22Rv1 (cell line): ENCODE measurements around the gene IGSF1.

ENCODE experiments used
- ZFX ChIP-seq: fragments of 450-650 bp; IDR thresholded peaks from 2 replicates; pipeline ENCODE4 v1.6.1; 2017; ENCODE audit warnings: antibody characterized with exemption, borderline replicate concordance
- TF ChIP-seq, protein P1 (sequence below): fragments of 450-650 bp; IDR thresholded peaks from 2 replicates; pipeline ENCODE4 v1.5.1; 2017; ENCODE audit warnings: mild to moderate bottlenecking

DNA sequence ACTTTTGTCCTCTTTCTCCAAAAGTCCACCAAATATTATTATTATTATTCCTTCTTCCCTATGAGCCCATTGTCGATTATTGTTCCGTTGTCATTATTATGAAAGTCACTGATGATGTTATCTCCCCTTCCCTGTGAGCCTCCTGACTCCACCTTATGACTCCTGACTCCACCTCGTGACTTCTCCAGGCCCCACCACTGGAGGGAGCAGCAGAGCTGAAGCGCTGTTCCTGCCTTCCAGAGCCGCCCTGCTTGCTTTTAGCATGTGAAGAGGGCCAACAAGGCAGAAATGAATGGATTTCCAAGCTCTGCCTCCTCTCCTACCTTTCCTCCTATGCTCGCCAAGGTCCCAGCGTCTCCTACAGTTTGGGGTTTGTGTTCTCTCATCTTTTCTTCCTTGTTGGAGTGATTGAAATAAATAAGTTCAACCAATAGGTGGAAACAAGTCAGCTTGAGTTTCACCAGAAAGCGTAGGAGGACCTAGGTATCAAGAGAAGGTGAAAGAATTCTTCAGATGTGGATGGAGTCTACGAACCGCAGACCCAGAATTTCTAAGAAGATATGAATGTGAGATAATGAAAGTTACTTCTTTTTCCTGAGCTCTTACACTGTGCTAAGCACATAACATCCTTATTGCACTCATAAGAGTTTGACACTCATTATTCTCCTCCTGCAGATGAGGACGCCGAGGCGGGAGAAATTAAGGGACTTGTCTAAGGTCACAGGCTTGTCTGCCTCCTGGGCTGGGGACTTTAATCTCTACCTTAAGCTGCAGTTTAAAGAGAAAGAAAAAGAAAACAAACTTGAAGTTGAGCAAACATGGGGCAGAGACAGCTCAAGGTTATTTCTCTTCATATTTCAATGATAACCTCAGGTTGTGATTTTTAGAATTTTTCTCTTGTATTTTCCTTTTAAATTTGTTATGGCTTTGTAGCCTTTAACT, 26.1 kb downstream of the IGSF1 start:
- TF ChIP-seq, protein P1, sequence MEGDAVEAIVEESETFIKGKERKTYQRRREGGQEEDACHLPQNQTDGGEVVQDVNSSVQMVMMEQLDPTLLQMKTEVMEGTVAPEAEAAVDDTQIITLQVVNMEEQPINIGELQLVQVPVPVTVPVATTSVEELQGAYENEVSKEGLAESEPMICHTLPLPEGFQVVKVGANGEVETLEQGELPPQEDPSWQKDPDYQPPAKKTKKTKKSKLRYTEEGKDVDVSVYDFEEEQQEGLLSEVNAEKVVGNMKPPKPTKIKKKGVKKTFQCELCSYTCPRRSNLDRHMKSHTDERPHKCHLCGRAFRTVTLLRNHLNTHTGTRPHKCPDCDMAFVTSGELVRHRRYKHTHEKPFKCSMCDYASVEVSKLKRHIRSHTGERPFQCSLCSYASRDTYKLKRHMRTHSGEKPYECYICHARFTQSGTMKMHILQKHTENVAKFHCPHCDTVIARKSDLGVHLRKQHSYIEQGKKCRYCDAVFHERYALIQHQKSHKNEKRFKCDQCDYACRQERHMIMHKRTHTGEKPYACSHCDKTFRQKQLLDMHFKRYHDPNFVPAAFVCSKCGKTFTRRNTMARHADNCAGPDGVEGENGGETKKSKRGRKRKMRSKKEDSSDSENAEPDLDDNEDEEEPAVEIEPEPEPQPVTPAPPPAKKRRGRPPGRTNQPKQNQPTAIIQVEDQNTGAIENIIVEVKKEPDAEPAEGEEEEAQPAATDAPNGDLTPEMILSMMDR = peak; percentile 61
- no peak for TF ChIP-seq ZFX
